H1 (cell line): ENCODE measurements around the gene KCNB1. TPM values are rescaled to one million over a fixed set of nuclear protein-coding genes. Genes with fewer than 3 reads are reported as not detected.

Source experiments
- CTCF ChIA-PET: fragments of 300-600 bp; sonication (Branson Sonifier 250); formaldehyde crosslinking; loops from one replicate; lab custom pipeline; 2021; ENCODE audit not compliant: partially characterized antibody; lab: Charles Lee
- POLR2A ChIA-PET: fragments of 300-600 bp; sonication (Branson Sonifier 250); formaldehyde crosslinking; loops from one replicate; lab custom pipeline; 2021; ENCODE audit warnings: inconsistent platforms; ENCODE audit not compliant: partially characterized antibody; lab: Charles Lee
- DNase-seq, 2 experiments: peaks; one replicate each; pipeline versions ENCODE4 v3.0.0 to v3.0.0-alpha.2; 2010 to 2022; ENCODE audit warnings: low spot score in 2 of 2, low read depth in 1 of 2, mixed read lengths in 1 of 2
- FAIRE-seq: peaks from 2 replicates; lab custom pipeline; 2011; peaks lifted over from hg19 to GRCh38; lab: Jason Lieb, UNC
- H2AFZ ChIP-seq: 2 replicates; pipeline ENCODE4 v1.8.1; 2012; ENCODE audit warnings: low read length, inconsistent platforms
- H2AK5ac ChIP-seq: 2 replicates; pipeline ENCODE4 v1.6.1; 2013; ENCODE audit warnings: low read depth, low read length
- H2BK120ac ChIP-seq: replicated peaks from 2 replicates; pipeline ENCODE3; 2013; ENCODE audit warnings: low read depth, low read length, inconsistent platforms
- H2BK12ac ChIP-seq: 2 replicates; pipeline ENCODE4 v1.6.1; 2013; ENCODE audit warnings: low read depth, low read length
- H2BK15ac ChIP-seq: 2 replicates; pipeline ENCODE4 v1.6.1; 2013; ENCODE audit warnings: low read length
- H2BK20ac ChIP-seq: 2 replicates; pipeline ENCODE4 v1.6.1; 2013; ENCODE audit warnings: low read length
- H2BK5ac ChIP-seq: 2 replicates; pipeline ENCODE4 v1.6.1; 2013; ENCODE audit warnings: low read depth, low read length
- H3K14ac ChIP-seq: 2 replicates; pipeline ENCODE4 v1.6.1; 2013; ENCODE audit warnings: inconsistent platforms; ENCODE audit not compliant: insufficient read length
- H3K18ac ChIP-seq: 2 replicates; pipeline ENCODE4 v1.6.1; 2013; ENCODE audit warnings: low read length; ENCODE audit errors: extremely low read depth
- H3K23ac ChIP-seq: 2 replicates; pipeline ENCODE4 v1.6.1; 2013; ENCODE audit warnings: inconsistent platforms; ENCODE audit not compliant: insufficient read length
- H3K23me2 ChIP-seq: 2 replicates; pipeline ENCODE4 v1.6.1; 2013; ENCODE audit warnings: low read depth, low read length
- H3K27ac ChIP-seq: 2 replicates; pipeline ENCODE4 v1.6.1; 2011; ENCODE audit warnings: low read depth, low read length, inconsistent platforms
- H3K27me3 ChIP-seq, 4 experiments: replicated peaks in 1 of 4; 1 replicate in 1 of 4; 2 replicates in 3 of 4; pipeline versions ENCODE4 v1.6.1 to v1.8.1; 2011 to 2013; ENCODE audit warnings: low read length in 3 of 4, mild to moderate bottlenecking in 3 of 4, inconsistent platforms in 2 of 4, mixed read lengths in 2 of 4, moderate library complexity in 1 of 4; ENCODE audit not compliant: control insufficient read depth in 3 of 4, insufficient read depth in 3 of 4; ENCODE audit errors: extremely low read depth in 1 of 4
- H3K36me3 ChIP-seq, 4 experiments: 2 replicates each; pipeline versions ENCODE4 v1.6.1 to v1.8.1; 2011 to 2013; ENCODE audit warnings: mild to moderate bottlenecking in 4 of 4, low read length in 3 of 4, moderate library complexity in 2 of 4, control low read depth in 1 of 4, inconsistent platforms in 1 of 4; ENCODE audit not compliant: insufficient read depth in 4 of 4, control insufficient read depth in 2 of 4
- H3K4ac ChIP-seq: replicated peaks from 2 replicates; pipeline ENCODE3; 2013; ENCODE audit warnings: low read length, low read depth, mixed read lengths, inconsistent platforms; ENCODE audit not compliant: insufficient read length
- H3K4me1 ChIP-seq, 4 experiments: replicated peaks in 1 of 4; 1 replicate in 1 of 4; 2 replicates in 3 of 4; pipeline versions ENCODE4 v1.6.1 to v1.8.1; 2011 to 2013; ENCODE audit warnings: low read length in 3 of 4, inconsistent platforms in 2 of 4, mixed read lengths in 1 of 4; ENCODE audit not compliant: insufficient read depth in 4 of 4, control insufficient read depth in 3 of 4
- H3K4me2 ChIP-seq, 2 experiments: 2 replicates each; pipeline versions ENCODE4 v1.6.1 to v1.8.1; 2011 to 2013; ENCODE audit warnings: low read depth in 2 of 2, low read length in 2 of 2, control low read depth in 1 of 2, inconsistent platforms in 1 of 2, mild to moderate bottlenecking in 1 of 2; ENCODE audit not compliant: insufficient read depth in 1 of 2
- H3K4me3 ChIP-seq, 4 experiments: fragments of 200-600, 300-600 bp in 1 of 4; sonication (generic), shearing (Covaris generic), sonication (Bioruptor Twin) in 1 of 4; 2 replicates each; pipeline versions ENCODE4 v1.5.1 to v1.8.1; 2011 to 2016; ENCODE audit warnings: low read length in 4 of 4, low read depth in 3 of 4, control low read depth in 2 of 4, inconsistent platforms in 2 of 4, mild to moderate bottlenecking in 2 of 4, mixed read lengths in 1 of 4, moderate library complexity in 1 of 4; ENCODE audit not compliant: insufficient read depth in 2 of 4; ENCODE audit errors: extremely low read depth in 1 of 4
- H3K56ac ChIP-seq: replicated peaks from 2 replicates; pipeline ENCODE3; 2013; ENCODE audit warnings: low read depth, mild to moderate bottlenecking, mixed read lengths, low read length, inconsistent platforms; ENCODE audit not compliant: insufficient read length
- H3K79me1 ChIP-seq: 2 replicates; pipeline ENCODE4 v1.6.1; 2013; ENCODE audit warnings: low read depth, low read length, control low read depth
- H3K79me2 ChIP-seq, 2 experiments: 2 replicates each; pipeline versions ENCODE4 v1.6.1 to v1.8.1; 2012 to 2013; ENCODE audit warnings: low read length in 2 of 2, mild to moderate bottlenecking in 2 of 2, inconsistent platforms in 1 of 2; ENCODE audit not compliant: insufficient read depth in 2 of 2, control insufficient read depth in 1 of 2
- H3K9ac ChIP-seq, 4 experiments: replicated peaks in 1 of 4; 1 replicate in 1 of 4; 2 replicates in 3 of 4; pipeline versions ENCODE4 v1.6.1 to v1.8.1; 2011 to 2013; ENCODE audit warnings: low read depth in 3 of 4, low read length in 3 of 4, control low read depth in 2 of 4, mild to moderate bottlenecking in 2 of 4, moderate library complexity in 2 of 4, inconsistent platforms in 1 of 4; ENCODE audit errors: extremely low read depth in 1 of 4
- H3K9me3 ChIP-seq, 2 experiments: 2 replicates each; pipeline versions ENCODE4 v1.6.1 to v1.8.1; 2012 to 2013; ENCODE audit warnings: mild to moderate bottlenecking in 2 of 2, moderate library complexity in 2 of 2, control low read depth in 1 of 2, inconsistent platforms in 1 of 2, low read depth in 1 of 2, low read length in 1 of 2, mixed read lengths in 1 of 2; ENCODE audit not compliant: insufficient read depth in 2 of 2
- H4K20me1 ChIP-seq, 2 experiments: replicated peaks in 1 of 2; 2 replicates each; pipeline versions ENCODE3 to v1.8.1; 2011 to 2013; ENCODE audit warnings: inconsistent platforms in 2 of 2, low read length in 2 of 2, mild to moderate bottlenecking in 1 of 2; ENCODE audit not compliant: insufficient read depth in 2 of 2, control insufficient read depth in 1 of 2
- H4K5ac ChIP-seq: 2 replicates; pipeline ENCODE4 v1.6.1; 2013; ENCODE audit warnings: low read length, low read depth, mixed read lengths, inconsistent platforms; ENCODE audit not compliant: insufficient read length
- H4K8ac ChIP-seq: 2 replicates; pipeline ENCODE4 v1.8.0; 2013; ENCODE audit warnings: mild to moderate bottlenecking, moderate library complexity, low read length, inconsistent platforms; ENCODE audit not compliant: insufficient read depth; ENCODE audit errors: extremely low read depth
- H4K91ac ChIP-seq: replicated peaks from 2 replicates; pipeline ENCODE3; 2013; ENCODE audit warnings: low read length, mixed read lengths, inconsistent platforms; ENCODE audit not compliant: insufficient read length
- ATF3 ChIP-seq: IDR thresholded peaks from 2 replicates; pipeline ENCODE4 v1.6.1; 2011; ENCODE audit warnings: low read depth, mild to moderate bottlenecking, low read length; ENCODE audit not compliant: insufficient read depth
- BRCA1 ChIP-seq: IDR thresholded peaks from 2 replicates; pipeline ENCODE4 v1.6.1; 2012; ENCODE audit warnings: low read depth, low read length, improper control_type of control experiment
- CEBPB ChIP-seq: IDR thresholded peaks from 2 replicates; pipeline ENCODE4 v1.6.1; 2012; ENCODE audit warnings: low read depth, low read length
- CHD1 ChIP-seq: IDR thresholded peaks from 2 replicates; pipeline ENCODE4 v1.6.1; 2012; ENCODE audit warnings: low read depth, low read length, improper control_type of control experiment
- CHD2 ChIP-seq: IDR thresholded peaks from 2 replicates; pipeline ENCODE4 v1.6.1; 2012; ENCODE audit warnings: low read length, improper control_type of control experiment
- CTBP2 ChIP-seq: IDR thresholded peaks from 2 replicates; pipeline ENCODE4 v1.7.0; 2011; ENCODE audit warnings: borderline replicate concordance, mild to moderate bottlenecking, moderate library complexity, mixed read lengths, low read length; ENCODE audit not compliant: insufficient read depth, insufficient read length
- HDAC2 ChIP-seq, 2 experiments: fragments of 300-600 bp in 1 of 2; sonication (generic) in 1 of 2; IDR thresholded peaks; 2 replicates each; pipeline ENCODE4 v1.6.1; 2011 to 2012; ENCODE audit warnings: low read depth in 2 of 2, low read length in 2 of 2, mild to moderate bottlenecking in 2 of 2, moderate library complexity in 2 of 2, borderline replicate concordance in 1 of 2, inconsistent platforms in 1 of 2
- KDM1A ChIP-seq: fragments of 200-600, 300-600 bp; sonication (generic); IDR thresholded peaks from 2 replicates; pipeline ENCODE4 v1.7.1; 2016; ENCODE audit warnings: mild to moderate bottlenecking, low read length, borderline replicate concordance
- NANOG ChIP-seq: IDR thresholded peaks from 2 replicates; pipeline ENCODE4 v1.6.1; 2011; ENCODE audit warnings: low read length, low read depth, mild to moderate bottlenecking, inconsistent platforms; ENCODE audit not compliant: insufficient read depth, poor library complexity, severe bottlenecking
- POLR2A ChIP-seq, 2 experiments: IDR thresholded peaks; 1 replicate in 1 of 2; 2 replicates in 1 of 2; pipeline ENCODE4 v1.6.1; 2011; ENCODE audit warnings: low read depth in 2 of 2, low read length in 2 of 2, mild to moderate bottlenecking in 2 of 2; ENCODE audit errors: control extremely low read depth in 1 of 2
- RNF2 ChIP-seq: fragments of 200-900, 300-1000 bp; sonication (generic); IDR thresholded peaks from 2 replicates; pipeline ENCODE4 v1.7.1; 2016; ENCODE audit warnings: borderline replicate concordance, low read depth, mild to moderate bottlenecking, antibody characterized with exemption, low read length; ENCODE audit not compliant: poor library complexity, severe bottlenecking; ENCODE audit errors: missing control alignments
- SIN3A ChIP-seq, 2 experiments: IDR thresholded peaks in 1 of 2; conservative IDR thresholded peaks in 1 of 2; 2 replicates each; pipeline ENCODE4 v1.6.1; 2011 to 2012; ENCODE audit warnings: low read length in 2 of 2, improper control_type of control experiment in 1 of 2, low read depth in 1 of 2, mild to moderate bottlenecking in 1 of 2
- TBP ChIP-seq: IDR thresholded peaks from 2 replicates; pipeline ENCODE4 v1.6.1; 2011; ENCODE audit warnings: low read depth, low read length, improper control_type of control experiment
- WGBS, 2 experiments: shearing (Covaris generic) in 1 of 2; methylation state at CpG; one replicate each; pipeline versions ENCODE4 v1.1.6 to v1.1.7; 2013 to 2015; ENCODE audit warnings: low lambda C conversion rate in 2 of 2, mixed read lengths in 2 of 2, inconsistent platforms in 1 of 2, low coverage in 1 of 2, missing lambda C conversion rate in 1 of 2; ENCODE audit not compliant: insufficient replicate concordance in 2 of 2, insufficient coverage in 1 of 2, insufficient read length in 1 of 2; ENCODE audit errors: extremely low coverage in 1 of 2, missing lambda C conversion rate in 1 of 2; 5-methylcytosine and 5-hydroxymethylcytosine counted together
- polyA plus RNA-seq, 7 experiments: library from polyadenylated mRNA; depleted of rRNA in 3 of 7; stranded (reverse) in 5 of 7; unstranded in 2 of 7; fragments of >200 nt in 5 of 7; fragments of 200-250 nt in 2 of 7; gene quantifications; 1 replicate in 5 of 7; 2 replicates in 1 of 7; 4 replicates in 1 of 7; pipeline versions ENCODE4 v1.2.1 to v1.2.3, GENCODE V29; 2011 to 2013; ENCODE audit warnings: missing spikeins in 2 of 7, mixed read lengths in 2 of 7
- total RNA-seq: library from RNA; stranded (reverse); fragmentation: NEBNext Ultra II Directional; extraction: Animal tissue kit (Norgen Biotek cat#: 25700); gene quantifications from 2 replicates; pipeline ENCODE4 v1.2.1, GENCODE V29; 2021

The KCNB1 gene
- total and polyA plus RNA-seq, 2 of the 8 experiments (the other 6 are each of a cell fraction or from before 2014, with no cell fraction given) = 0.58 to 0.67 TPM

GRCh38 chr20:49344140-49344539 is 138.3 kb downstream of the KCNB1 start:
- Histone ChIP-seq H3K56ac (no peak overlapping the region), H4K5ac (no peak overlapping the region), H3K79me2 (no peaks in the 10 kb centered on the region), H2BK120ac (no peak overlapping the region), H4K8ac (no peak overlapping the region), H3K4ac (no peak overlapping the region), H2BK12ac (no peak overlapping the region), H2BK5ac (no peak overlapping the region), H3K4me1 (no peaks in the 10 kb centered on the region), H3K27ac (no peak overlapping the region), H2BK20ac (no peak overlapping the region), H3K79me1 (no peaks in the 10 kb centered on the region), H4K20me1 (no peaks in the 10 kb centered on the region), H3K23me2 (peaks cover 2% of the 10 kb centered on the region; the same call in 1 of the 2 replicates), H3K27me3 (no peaks in the 10 kb centered on the region), H3K9me3 (no peaks in the 10 kb centered on the region), H2AFZ (no peak overlapping the region), H3K36me3 (no peaks in the 10 kb centered on the region), H3K14ac (no peak overlapping the region), H4K91ac (no peak overlapping the region), H3K4me3 (no peak overlapping the region), H2AK5ac (no peak overlapping the region), H3K4me2 (no peak overlapping the region), H3K18ac (no peak overlapping the region), H2BK15ac (no peak overlapping the region), H3K9ac (no peak overlapping the region), H3K23ac (no peak overlapping the region)
- ChIA-PET POLR2A (no interaction called here), CTCF (interaction anchor here (0.6 to 3.1 kb wide), 13 partner anchors 10 to 397 kb away, joined by 3 to 13 read pairs (median 3); no protein-coding TSS in a partner anchor)
- WGBS, 2 experiments = 78% methylated on average over 2 of the region's 2 CpGs; no CpG with 5 or more reads in 1 of the 2 experiments
- DNase-seq (no peak), FAIRE-seq (no peak)
- TF ChIP-seq CHD2 (no peak), ATF3 (no peak), KDM1A (peak; percentile 66; the same call in 1 of the 2 replicates), TBP (no peak), CEBPB (no peak), CHD1 (no peak), CTBP2 (no peak), NANOG (peak; percentile 27), RNF2 (no peak), POLR2A (IDR thresholded peaks at IDR 0.05; ENCODE audit: control extremely low read depth in 1 of 2, low read depth in 2 of 2, low read length in 2 of 2) (no peak), BRCA1 (no peak), SIN3A (conservative IDR thresholded peaks at IDR 0.05 in 1 of 2, IDR thresholded peaks at IDR 0.05 in 1 of 2; ENCODE audit: low read depth in 1 of 2, low read length in 2 of 2) (no peak), HDAC2 (IDR thresholded peaks at IDR 0.05; ENCODE audit: borderline replicate concordance in 1 of 2, low read depth in 2 of 2, low read length in 2 of 2) (0 out of 4 replicates have a peak, but pooled peaks of 1 of the 2 experiments have one; percentile 51)
